ENCODE data around the gene PLIN4. TPM values are rescaled to one million over a fixed set of nuclear protein-coding genes. Genes with fewer than 3 reads are reported as not detected.

The PLIN4 gene
- total RNA-seq, 2 donors from 2014 or later = 0.33 to 0.66 TPM

GRCh38 chr19:4498694-4499093 is 19.6 kb downstream of the PLIN4 start:
- 86 to 92% methylated on average over 6 to 12 of the region's 12 CpGs for WGBS, 2 experiments (ENCODE audit: insufficient coverage in 1 of 2, insufficient read length in 1 of 2)
- Histone ChIP-seq H3K4me1 (ENCODE audit: control insufficient read depth, insufficient read depth, low read length) (no peaks in the 10 kb centered on the region), H3K27me3 (ENCODE audit: control insufficient read depth, insufficient read depth, low read length, poor library complexity, severe bottlenecking) (no peaks in the 10 kb centered on the region), H3K27ac (ENCODE audit: low read depth, low read length) (no peak overlapping the region), H3K4me3 (ENCODE audit: low read length) (no peak overlapping the region), H3K9me3 (ENCODE audit: control insufficient read depth, low read length) (no peaks in the 10 kb centered on the region), H3K36me3 (ENCODE audit: control insufficient read depth, insufficient read depth, low read length) (peaks cover 30% of the 10 kb centered on the region), H3K9ac (ENCODE audit: extremely low read depth, low read length, poor library complexity, severe bottlenecking) (no peak overlapping the region)
- Mint-ChIP-seq H3K36me3 (ENCODE audit: low read depth) (peaks cover 43% of the 10 kb centered on the region), H3K9me3 (no peaks in the 10 kb centered on the region), H3K4me3 (no peak overlapping the region), H3K27me3 (ENCODE audit: insufficient read depth) (no peaks in the 10 kb centered on the region), H3K4me1 (no peaks in the 10 kb centered on the region), H3K27ac (no peak overlapping the region)
- no peak for DNase-seq
- TF ChIP-seq CTCF (conservative IDR thresholded peaks at IDR 0.05) = no peak

GRCh38 chr19:4497770-4498389 is 20.4 kb downstream of the PLIN4 start:
- Histone ChIP-seq H3K9me3 (ENCODE audit: control insufficient read depth, low read length) (no peaks in the 10 kb centered on the region), H3K9ac (ENCODE audit: extremely low read depth, low read length, poor library complexity, severe bottlenecking) (no peak overlapping the region), H3K27me3 (ENCODE audit: control insufficient read depth, insufficient read depth, low read length, poor library complexity, severe bottlenecking) (no peaks in the 10 kb centered on the region), H3K27ac (ENCODE audit: low read depth, low read length) (no peak overlapping the region), H3K4me1 (ENCODE audit: control insufficient read depth, insufficient read depth, low read length) (no peaks in the 10 kb centered on the region), H3K36me3 (ENCODE audit: control insufficient read depth, insufficient read depth, low read length) (peaks cover 34% of the 10 kb centered on the region), H3K4me3 (ENCODE audit: low read length) (no peak overlapping the region)
- Mint-ChIP-seq H3K36me3 (ENCODE audit: low read depth) (peaks cover 43% of the 10 kb centered on the region), H3K27ac (no peak overlapping the region), H3K9me3 (no peaks in the 10 kb centered on the region), H3K27me3 (ENCODE audit: insufficient read depth) (no peaks in the 10 kb centered on the region), H3K4me1 (no peaks in the 10 kb centered on the region), H3K4me3 (no peak overlapping the region)
- WGBS, 2 experiments (ENCODE audit: insufficient coverage in 1 of 2, insufficient read length in 1 of 2) = 92 to 93% methylated on average over 10 to 25 of the region's 25 CpGs
- no peak for TF ChIP-seq CTCF (conservative IDR thresholded peaks at IDR 0.05)
- no peak for DNase-seq

- Histone ChIP-seq H3K27me3 (ENCODE audit: control insufficient read depth, insufficient read depth, low read length, poor library complexity, severe bottlenecking) (no peaks in the 10 kb centered on the region), H3K36me3 (ENCODE audit: control insufficient read depth, insufficient read depth, low read length) (peaks cover 50% of the 10 kb centered on the region), H3K9ac (ENCODE audit: extremely low read depth, low read length, poor library complexity, severe bottlenecking) (no peak overlapping the region), H3K4me1 (ENCODE audit: control insufficient read depth, insufficient read depth, low read length) (no peaks in the 10 kb centered on the region), H3K27ac (ENCODE audit: low read depth, low read length) (no peak overlapping the region), H3K9me3 (ENCODE audit: control insufficient read depth, low read length) (no peaks in the 10 kb centered on the region), H3K4me3 (ENCODE audit: low read length) (no peak overlapping the region)
- WGBS, 2 experiments (ENCODE audit: insufficient coverage in 1 of 2, insufficient read length in 1 of 2) = 90% methylated on average over 9 to 17 of the region's 18 CpGs
- DNase-seq = no peak
- Mint-ChIP-seq H3K36me3 (ENCODE audit: low read depth) (peaks cover 35% of the 10 kb centered on the region), H3K27ac (no peak overlapping the region), H3K4me3 (no peak overlapping the region), H3K4me1 (no peaks in the 10 kb centered on the region), H3K9me3 (no peaks in the 10 kb centered on the region), H3K27me3 (ENCODE audit: insufficient read depth) (no peaks in the 10 kb centered on the region)
- no peak for TF ChIP-seq CTCF (conservative IDR thresholded peaks at IDR 0.05)
These were observed 22.0 kb downstream of the PLIN4 start for GRCh38 chr19:4496304-4496703.

Measured in endodermal cell (in vitro differentiated cells).